Myocyte (in vitro differentiated cells): ENCODE measurements around the gene PACS2. TPM values are rescaled to one million over a fixed set of nuclear protein-coding genes. Genes with fewer than 3 reads are reported as not detected.

Source experiments
- DNase-seq: peaks from one replicate; pipeline ENCODE4 v3.0.0-alpha.2; 2012; ENCODE audit warnings: low read depth
- total RNA-seq: library from RNA; depleted of rRNA; stranded (reverse); fragments of >200 nt; gene quantifications from 2 replicates; pipeline ENCODE4 v1.2.3, GENCODE V29; 2014

PACS2 gene
- total RNA-seq, 1 donor from 2014 or later, result 240 TPM

DNA sequence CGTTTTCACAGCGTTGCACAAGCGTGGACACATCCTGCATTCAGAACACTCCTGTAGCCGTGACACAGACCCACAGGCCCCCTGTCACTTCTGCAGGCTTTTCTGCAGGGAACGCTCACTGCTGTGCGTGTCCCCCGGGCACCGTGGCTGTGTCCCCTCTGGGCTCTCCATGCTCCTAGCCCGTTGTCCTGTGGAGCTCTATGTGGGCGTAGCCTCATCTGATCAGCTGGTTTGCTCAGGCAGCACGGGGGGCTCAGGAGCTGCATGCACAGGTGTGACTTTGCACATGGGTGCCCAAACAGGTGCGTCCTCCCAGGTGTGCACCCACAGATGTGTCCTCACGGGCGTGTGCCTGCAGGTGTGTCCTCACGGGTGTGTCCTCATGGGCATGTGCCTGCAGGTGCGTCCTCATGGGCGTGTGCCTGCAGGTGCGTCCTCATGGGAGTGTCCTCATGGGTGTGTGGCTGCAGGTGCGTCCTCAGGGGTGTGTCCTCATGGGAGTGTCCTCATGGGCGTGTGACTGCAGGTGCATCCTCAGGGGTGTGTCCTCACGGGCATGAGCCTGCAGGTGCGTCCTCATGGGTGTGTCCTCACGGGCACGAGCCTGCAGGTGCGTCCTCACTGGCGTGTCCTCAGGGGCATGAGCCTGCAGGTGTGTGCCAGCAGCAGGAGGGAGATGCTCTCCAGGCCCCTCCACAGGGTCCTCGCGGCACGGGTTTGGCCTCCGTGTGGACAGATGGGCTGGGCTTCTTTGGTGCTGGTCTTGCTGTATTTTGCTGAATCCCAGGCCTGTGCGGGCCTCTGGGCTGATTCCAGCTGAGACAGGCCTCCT lies 122.6 kb downstream of the PACS2 start:
- no peak for DNase-seq

DNA sequence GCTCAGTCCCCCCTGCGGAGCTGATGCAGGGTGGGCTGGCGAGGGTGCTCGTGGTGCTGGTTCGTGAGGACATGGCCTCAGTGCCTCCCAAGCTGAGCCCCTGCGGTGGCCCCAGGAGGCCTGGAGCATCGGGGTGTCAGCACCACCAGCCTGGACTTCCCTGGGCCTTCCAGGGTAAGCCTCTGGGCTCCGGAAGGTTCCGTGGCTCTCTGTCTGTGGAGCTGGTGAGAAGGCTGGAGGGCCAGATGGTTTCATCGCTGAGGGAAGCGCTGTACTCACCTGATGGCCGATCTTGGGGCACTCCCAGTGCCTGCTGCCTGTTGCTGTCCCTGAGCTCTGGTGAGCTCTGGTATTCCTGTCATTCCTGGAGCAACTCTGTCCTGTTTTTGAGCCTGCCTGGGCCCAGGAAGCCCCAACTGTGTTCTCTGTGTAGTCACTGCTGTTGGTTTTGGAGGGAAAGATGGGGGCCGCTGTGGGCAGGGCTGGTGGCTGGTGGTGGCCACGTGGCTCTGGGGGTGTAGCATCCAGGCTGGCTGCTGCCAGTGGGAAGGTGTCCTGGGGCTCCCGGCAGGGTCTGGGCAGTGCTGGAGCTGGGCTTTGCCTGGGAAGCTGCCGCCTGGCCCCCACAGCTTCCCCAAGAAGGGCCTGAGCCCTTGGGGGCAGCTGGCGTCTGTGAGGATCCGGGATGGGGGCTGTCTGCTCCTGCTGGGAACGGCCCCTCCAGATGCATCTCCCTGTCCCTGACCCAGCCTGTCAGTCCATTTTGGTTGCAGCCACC lies 123.4 kb downstream of the PACS2 start:
- DNase-seq, result no peak

DNA sequence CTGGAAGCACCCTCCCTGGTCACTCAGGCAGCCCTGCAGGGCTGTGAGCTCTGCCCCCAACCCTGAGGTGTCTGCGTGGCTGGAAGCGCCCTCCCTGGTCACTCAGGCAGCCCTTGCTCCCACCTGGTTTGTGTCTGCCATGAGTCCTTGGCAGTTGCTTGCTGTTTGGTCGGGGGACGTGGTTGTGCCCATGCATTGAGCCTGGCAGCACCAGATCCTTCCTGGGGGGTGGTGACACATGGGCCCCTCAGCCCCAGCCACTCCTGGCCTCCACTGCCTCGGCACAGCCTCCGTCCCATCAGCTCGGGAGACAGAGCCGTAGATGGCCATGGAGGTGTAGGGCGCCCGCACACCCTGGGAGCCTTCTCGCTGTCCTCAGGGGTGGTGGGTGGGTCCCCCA lies 124.6 kb downstream of the PACS2 start:
- no peak for DNase-seq

DNA sequence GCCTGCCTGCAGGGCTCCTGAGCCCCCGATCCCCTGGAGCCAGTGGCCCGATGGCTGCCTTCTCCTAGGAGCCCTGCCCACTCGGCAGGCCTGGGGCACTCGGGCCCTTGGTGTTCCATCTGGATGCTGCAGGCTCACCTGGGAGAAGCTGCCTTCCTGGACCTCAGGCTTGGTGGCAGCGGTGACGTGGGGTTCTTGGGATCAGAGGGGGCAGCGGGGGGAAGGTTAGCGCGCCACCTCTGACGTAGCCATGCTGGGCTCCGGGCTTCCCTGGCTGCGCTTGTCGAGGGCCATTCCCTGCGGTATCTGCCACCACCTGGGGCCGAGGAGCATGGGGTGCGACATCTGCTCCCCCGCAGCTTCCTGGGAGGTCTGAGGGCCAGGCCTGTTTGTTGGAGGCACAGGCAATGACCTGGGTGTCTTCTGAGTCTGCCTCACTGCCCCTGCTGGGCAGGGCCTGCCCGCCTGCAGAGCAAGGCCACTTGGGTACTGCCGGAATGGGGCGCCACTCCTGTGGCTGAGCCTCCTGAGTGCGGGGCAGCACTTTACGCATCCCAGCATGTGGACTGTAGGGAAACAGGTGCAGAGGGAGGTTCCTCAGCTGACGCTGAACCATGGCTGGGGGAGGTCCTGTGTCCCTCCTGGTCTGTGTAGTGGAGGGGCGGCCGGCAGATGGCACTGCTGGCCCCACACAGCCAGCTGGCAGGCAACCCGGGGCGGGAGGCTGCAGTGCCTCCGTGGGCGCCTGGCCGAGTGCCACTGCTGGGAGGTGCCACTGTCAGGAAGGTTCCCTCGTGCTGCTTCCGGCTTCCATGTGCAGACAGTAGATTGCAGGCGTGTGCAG lies 125.4 kb downstream of the PACS2 start:
- peak; percentile 69 for DNase-seq

DNA sequence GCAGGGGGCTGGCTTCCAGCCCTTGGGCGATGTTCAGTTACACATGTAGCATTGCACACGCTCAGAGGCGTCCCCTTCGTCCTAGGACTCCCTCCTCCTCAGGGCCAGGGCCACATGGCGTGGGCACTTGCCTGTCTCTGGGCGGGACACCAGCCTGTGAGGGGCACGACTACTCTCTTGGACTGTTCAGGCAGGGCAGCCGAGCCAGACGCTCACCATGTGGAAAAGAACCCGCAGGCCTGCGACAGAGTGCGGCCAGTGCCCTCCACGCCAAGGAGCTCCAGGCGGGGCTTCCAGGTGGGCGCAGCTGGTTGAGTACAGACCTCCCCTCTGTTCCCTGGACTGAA lies 126.0 kb downstream of the PACS2 start:
- no peak for DNase-seq

DNA sequence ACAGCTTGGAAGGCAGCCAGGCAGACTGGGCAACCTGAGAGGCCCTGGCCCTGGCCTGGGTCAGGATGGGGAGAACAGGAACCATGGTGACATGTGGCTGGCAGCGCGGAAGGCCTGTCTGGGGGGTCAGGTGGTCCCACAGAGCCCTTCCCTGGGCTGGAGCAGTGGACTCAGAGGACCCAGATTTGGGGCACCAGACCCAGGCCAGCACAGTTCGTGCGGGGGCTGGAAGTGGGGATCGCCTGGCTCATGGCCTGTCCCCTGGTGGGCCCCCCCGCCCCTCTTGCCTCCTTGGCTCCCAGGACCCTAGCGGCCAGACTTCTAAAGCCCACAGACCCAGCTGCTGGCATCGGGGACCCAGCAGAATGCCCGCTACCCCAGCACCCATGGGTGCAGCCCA lies 126.4 kb downstream of the PACS2 start:
- DNase-seq, result no peak

DNA sequence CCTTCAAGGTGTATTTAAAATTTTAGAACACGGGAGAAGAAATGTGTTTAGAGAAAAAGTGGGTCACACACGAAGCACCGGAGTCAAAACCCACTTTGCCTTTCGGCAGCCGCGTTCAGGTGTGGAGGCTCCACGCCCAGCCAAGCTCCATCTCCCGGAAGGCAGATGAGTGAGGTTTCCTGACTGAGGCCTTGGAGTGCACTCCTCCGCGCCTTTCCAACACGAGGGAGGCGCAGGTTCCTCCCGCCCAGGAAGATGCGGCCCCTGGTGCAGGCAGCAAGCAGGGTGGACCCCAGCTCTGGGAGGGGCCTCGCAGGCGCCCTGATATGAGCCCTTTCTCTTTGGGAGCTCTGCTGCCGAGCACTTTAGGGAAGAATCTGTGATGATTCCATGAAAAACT lies 127.6 kb downstream of the PACS2 start:
- DNase-seq, result no peak

- no peak for DNase-seq
These were observed 128.3 kb downstream of the PACS2 start for GRCh38 chr14:105442834-105443233.

DNA sequence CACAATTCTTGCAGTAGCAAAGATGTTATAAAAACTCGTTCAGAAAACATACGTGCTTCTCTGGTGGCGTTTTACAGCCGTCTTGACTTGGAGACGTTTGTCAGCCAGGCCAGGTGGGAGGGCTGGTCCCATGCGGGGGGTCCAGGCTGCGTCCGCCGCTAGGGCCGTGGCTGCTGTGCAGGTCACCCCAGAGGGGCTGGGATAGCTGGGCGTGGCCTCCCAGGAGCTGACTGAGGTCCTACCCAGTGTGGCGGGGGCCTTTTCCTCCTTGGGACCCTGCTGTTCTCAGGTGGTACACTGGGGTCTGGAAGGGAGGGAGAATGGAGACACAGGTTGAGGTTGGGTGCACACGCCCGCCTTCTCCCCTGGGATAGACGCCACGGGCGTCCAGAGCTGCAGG lies 130.3 kb downstream of the PACS2 start:
- no peak for DNase-seq

GRCh38 chr14:105445290-105445689 lies 130.7 kb downstream of the PACS2 start:
- DNase-seq, result no peak

GRCh38 chr14:105445901-105446845 lies 131.6 kb downstream of the PACS2 start:
- DNase-seq, result no peak

GRCh38 chr14:105446971-105447370 lies 132.4 kb downstream of the PACS2 start:
- DNase-seq, result no peak

Other genes starting within 250 kb of the PACS2 start
- gene GPR132, start 249.3 kb upstream of the PACS2 start, total RNA-seq, result not detected in 2 replicates
- 32.5 and 42.7 TPM in 2 replicates for gene JAG2, start 146.0 kb upstream of the PACS2 start, total RNA-seq
- gene NUDT14, start 133.4 kb upstream of the PACS2 start, total RNA-seq, result 33.2 and 40.9 TPM in 2 replicates
- 117 and 167 TPM in 2 replicates for gene BTBD6, start 66.2 kb upstream of the PACS2 start, total RNA-seq
- 80.5 and 147 TPM in 2 replicates for gene BRF1, start 13.7 kb upstream of the PACS2 start, total RNA-seq
- 0.10 and 0.32 TPM in 2 replicates for gene TEX22, start 83.8 kb downstream of the PACS2 start, total RNA-seq
- gene MTA1, start 105.1 kb downstream of the PACS2 start, total RNA-seq, result 44.0 and 50.9 TPM in 2 replicates
- 586 and 856 TPM in 2 replicates for gene CRIP2, start 160.1 kb downstream of the PACS2 start, total RNA-seq
- 0.99 and 2.6 TPM in 2 replicates for gene CRIP1, start 172.1 kb downstream of the PACS2 start, total RNA-seq
- gene TEDC1, start 176.5 kb downstream of the PACS2 start, total RNA-seq, result 9.3 and 14.4 TPM in 2 replicates
- 3.9 and 5.3 TPM in 2 replicates for gene TMEM121, start 211.8 kb downstream of the PACS2 start, total RNA-seq